GM19239 (cell line): ENCODE results near the gene GAD2.

Source experiments
- DNase-seq: peaks from one replicate; pipeline ENCODE4 v3.0.0; 2011; ENCODE audit warnings: low spot score; ENCODE audit not compliant: insufficient read length
- FAIRE-seq: peaks from 2 replicates; lab custom pipeline; 2011; peaks lifted over from hg19 to GRCh38; lab: Jason Lieb, UNC

Gene GAD2

DNA sequence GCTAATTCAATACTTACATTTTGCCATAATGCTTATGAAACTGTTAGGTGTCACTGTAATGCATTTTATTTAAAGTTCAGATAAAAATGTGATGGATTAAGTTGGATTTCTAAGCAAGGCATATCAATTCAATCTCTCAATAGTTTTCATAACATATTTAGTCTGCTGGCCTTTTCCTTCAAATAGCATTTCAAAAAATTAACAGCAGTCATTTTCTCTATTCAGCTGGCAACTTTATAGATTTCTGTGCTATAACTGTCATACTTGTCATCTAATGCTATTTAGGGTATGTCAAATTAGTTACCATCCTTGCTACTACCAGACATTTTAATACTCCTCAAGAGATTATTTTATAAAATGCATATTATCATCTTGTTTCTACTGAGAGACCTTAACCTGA is 4.3 kb downstream of the GAD2 start:
- FAIRE-seq (no peak), DNase-seq (no peak)

DNA sequence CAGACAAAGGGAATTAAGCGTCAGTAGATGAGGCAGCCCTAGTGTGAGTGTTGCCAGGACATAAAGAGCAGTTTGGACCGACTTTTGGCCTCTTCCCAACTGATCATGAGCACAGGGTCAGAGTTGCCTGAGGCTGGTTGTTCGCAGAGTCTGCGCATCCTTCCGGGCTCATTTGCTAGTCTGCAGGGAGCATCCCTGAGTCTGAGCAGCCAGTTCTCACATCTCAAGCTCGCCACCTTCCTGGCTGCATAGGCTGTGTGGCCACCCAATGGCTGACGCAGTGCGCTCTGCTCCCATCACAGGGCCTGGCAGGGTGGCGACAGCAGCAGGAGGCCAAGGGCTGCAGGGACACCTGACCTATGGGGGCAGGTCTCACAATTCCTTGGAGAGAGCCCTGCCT is 5.0 kb downstream of the GAD2 start:
- FAIRE-seq: no peak
- no peak for DNase-seq

DNA sequence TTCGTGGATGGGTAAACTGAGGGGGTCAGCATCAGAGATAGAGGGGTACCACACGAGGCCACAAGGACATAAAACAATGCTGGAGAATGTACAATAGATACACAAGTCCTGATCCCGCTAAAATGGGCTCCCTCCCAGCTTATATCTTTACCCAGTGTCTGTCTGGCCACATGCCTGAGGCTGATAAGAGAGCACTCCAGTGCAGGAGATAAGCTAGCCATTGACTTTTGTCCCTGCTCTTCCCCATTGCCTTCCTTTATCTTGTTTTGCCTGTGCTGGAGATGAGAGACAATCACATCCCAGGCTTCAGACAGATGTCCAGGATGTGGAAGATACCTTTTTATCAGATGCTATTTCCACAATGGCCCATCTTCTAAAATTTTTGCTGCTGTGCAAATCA is 6.0 kb downstream of the GAD2 start:
- no peak for DNase-seq

DNA sequence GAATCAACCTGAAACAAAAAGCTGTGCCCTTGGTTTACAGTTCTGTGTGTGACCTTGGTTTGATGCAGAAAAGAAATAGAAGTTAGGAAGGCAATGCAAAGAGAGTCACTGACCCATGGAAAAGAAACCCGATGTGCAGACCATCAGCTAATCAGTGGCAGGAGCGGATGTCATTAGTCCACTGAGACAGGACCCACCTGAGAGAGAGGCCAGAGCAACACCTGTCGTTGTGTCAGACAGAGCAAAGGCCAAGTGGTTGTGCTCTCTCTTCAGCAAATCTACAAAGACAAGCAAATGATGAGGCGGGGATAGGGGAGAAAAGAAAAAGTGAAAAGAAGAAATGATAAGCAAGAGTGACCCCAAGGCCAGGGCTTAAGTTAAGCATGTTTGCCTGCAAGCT is 8.7 kb downstream of the GAD2 start:
- FAIRE-seq: no peak
- DNase-seq: no peak

More for the DNA sequence above, 6.0 kb downstream of the GAD2 start:
- FAIRE-seq: no peak

GRCh38 chr10:26227786-26228185 is 11.2 kb downstream of the GAD2 start:
- FAIRE-seq: no peak

GRCh38 chr10:26232174-26232573 is 15.6 kb downstream of the GAD2 start:
- DNase-seq (no peak), FAIRE-seq (no peak)

More at GRCh38 chr10:26227786-26228185, 11.2 kb downstream of the GAD2 start:
- DNase-seq: no peak

- no peak for DNase-seq
- no peak for FAIRE-seq
These were observed 19.2 kb downstream of the GAD2 start for GRCh38 chr10:26235761-26236160.

DNA sequence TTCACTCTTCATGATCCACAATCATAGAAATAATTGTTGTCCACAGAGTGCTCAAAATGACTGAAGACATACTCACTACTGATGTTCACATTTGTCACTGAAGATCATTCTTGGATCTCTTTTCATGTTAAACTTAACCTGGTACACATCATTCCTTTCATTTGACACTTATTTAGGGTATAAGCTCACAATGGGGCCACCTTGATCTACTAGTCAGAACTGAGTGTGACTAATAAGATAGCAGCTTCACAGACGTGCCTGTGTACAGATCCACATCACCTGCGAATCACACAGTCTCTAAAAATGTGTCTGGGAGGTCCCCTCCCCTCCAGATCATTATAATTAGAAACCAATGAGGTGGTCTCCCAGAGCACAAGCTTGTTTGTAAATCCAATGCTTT is 21.8 kb downstream of the GAD2 start:
- FAIRE-seq (no peak), DNase-seq (no peak)

DNA sequence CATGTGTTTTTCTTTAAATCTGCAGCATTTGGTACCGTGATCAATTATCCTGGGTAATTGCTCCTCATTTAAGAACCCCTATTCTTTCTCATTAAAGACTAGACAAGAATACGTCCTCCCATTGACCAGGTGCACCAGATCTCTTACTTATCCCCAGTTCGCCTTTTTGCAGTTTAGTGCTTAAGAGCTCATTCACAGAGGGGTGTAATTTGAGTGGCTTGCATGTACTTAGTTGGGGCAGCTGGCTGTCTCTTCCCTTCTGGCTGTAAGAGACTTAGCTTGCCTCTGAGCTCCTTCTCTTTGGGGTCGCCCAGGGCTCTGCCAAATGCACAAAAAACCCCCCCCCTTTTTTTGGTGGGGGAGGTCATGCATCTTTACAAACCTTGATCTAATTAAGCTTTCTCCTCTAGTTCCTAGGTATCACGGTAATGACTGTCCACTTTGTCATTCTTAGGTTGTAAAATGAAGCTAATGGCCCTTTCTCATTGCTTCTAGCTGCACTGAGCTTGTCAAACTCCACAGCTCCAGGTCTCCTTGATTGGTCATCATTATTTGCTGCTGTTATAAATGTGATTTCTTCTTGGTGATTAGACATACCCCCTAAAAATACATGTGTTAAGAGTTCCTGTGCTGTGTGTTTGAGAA is 26.3 kb downstream of the GAD2 start:
- DNase-seq: no peak
- FAIRE-seq: no peak

DNA sequence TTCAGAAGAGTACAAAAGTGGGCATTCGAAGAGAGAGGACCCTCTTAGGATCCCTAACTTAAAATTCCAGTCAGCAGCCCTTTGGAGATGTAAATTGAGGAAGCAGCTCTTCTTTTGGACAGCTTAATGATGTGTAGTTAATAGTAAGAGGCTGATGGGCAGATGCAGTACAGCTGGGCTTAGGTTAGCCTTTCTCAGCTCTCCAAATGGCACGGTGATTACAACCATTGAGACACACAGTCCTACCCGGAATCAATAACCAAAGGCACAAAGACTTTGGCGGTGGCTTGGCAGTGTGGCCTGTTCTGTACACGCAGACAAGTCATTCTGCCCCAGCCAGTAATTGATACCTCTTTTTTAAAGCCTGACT is 26.8 kb downstream of the GAD2 start:
- FAIRE-seq: no peak
- no peak for DNase-seq

- DNase-seq: no peak
- no peak for FAIRE-seq
These were observed 33.1 kb downstream of the GAD2 start for GRCh38 chr10:26249681-26250080.

DNA sequence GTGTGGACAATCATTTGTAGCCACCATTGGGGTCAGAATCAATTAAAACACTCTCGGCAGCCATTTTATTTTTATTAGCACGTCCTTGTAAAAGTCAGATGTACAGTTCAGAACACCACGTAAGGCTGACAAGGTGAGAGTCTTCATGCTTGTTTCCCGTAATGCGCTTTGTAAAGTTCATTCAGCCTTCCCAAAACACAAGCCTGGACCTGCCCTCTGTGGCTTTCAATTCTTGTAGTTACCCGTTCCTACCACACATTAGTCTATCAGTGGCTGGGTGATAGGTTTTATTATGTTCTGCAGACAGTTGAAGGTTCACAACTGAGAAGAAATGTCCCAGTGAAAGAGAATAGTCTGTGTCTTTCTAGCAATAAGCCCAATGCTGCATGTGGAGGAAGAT is 35.4 kb downstream of the GAD2 start:
- FAIRE-seq (no peak), DNase-seq (no peak)

DNA sequence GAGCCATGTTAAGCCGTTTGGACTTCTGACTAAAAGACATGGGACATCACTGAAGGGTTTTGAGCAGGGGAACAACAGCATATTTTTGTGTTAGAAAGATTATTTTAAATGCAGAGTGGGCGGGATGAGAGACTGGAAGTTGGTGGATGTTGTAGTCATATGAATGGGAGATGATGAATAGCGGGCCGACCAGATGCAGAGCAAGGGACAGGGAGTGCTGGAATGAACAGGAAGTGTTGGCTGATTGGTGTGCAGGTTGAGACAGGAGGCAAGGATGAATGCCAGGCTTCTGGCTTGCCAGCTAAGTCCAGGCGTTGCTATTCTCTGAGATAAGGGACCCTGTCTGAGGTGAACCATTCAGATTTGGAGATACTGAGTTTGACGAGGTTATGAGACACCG is 38.0 kb downstream of the GAD2 start:
- FAIRE-seq (no peak), DNase-seq (no peak)

DNA sequence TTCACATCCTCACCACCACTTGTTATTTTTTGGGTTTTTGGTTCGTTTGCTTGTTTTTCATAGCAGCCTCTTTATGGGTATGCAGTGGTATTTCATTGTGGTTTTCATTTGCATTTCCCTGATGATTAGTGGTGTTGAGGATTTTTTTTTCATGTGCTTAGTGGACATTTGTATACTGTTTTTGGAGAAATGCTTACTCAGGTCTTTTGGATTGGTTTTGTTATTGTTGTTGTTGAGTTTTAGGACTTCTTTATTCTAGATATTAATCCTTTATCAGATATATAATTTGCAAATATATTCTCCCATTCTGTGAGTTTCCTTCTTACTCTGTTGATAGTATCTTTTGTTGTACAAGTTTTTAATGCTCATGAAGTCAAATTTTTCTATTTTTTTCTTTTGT is 42.8 kb downstream of the GAD2 start:
- no peak for FAIRE-seq
- DNase-seq: no peak

DNA sequence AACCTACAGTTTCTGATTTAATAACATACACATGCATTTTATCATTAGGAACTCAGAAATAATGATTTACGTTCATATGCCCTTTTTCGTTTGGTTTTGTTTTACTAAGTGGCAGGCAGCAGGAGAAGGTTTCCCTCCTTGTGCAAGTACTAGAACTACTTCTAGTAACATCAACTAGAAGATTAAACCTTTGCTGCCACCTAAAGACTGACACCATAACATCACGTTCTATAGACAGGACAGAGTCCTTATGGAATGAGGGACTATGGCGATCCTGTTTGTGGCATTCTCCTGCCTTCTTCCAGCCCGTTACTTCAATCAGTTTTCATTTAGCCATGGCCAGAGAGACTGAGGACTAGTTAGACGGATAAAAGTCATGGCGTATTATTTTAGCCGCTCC is 53.2 kb downstream of the GAD2 start:
- FAIRE-seq: no peak
- no peak for DNase-seq

DNA sequence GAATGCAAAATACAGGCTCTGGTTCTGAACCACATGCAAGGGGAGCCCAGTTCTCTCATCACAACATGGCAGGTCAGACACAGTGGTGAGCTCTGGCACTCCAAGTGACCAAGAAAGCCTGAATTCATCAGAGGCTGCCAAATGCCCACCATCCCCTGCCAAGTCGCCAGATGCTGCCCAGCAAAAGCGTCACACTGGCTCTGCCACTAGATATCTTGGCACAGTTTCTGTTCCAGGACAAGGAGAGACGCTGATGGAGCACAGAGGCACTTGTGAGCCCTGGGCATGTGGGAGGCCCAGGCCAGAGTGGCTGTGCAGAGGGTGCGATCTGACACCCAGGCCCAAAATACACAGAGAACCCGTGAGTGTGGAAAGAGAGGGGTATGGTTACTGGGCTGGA is 57.8 kb downstream of the GAD2 start:
- FAIRE-seq (no peak), DNase-seq (no peak)

- FAIRE-seq (no peak), DNase-seq (no peak)
These were observed 61.7 kb downstream of the GAD2 start for GRCh38 chr10:26278295-26278694.

GRCh38 chr10:26290236-26290635 is 73.7 kb downstream of the GAD2 start:
- no peak for FAIRE-seq
- no peak for DNase-seq

DNA sequence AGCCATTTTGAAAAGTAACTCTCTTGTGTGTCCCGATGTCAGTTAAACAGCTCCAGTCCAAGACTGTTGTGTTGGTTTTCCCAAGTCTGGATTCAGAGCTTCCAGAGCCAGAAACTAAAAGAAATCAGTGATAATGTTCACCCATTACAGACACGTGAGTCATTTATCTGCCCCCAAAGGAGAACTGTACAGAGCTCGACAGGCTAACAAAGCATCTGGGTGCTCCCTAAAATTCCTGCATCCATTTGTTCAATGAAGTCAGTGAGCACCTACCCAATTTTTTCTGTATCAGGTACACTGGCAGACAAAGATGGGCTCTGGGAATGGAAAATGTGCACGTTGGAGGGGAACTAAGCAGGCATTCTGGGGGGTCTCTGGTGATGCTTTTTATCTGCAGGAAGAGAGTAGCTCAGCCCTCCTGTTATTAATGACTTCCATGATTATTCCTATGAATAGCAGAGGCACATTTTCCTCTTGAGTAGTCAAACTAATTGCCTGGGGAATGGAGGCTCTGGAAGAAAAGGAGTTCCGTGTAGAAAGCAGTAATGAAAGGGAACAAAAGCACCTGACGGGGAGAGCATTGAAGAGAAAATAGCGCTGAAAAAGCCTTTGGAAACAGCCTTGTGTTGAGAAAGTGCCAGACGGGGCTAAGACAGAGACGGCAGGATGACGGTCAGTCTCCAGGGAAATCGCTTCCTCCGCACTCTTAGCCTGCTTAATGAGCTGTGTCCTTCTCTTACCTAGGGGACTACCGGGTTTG is 75.3 kb downstream of the GAD2 start:
- DNase-seq (no peak), FAIRE-seq (no peak)

DNA sequence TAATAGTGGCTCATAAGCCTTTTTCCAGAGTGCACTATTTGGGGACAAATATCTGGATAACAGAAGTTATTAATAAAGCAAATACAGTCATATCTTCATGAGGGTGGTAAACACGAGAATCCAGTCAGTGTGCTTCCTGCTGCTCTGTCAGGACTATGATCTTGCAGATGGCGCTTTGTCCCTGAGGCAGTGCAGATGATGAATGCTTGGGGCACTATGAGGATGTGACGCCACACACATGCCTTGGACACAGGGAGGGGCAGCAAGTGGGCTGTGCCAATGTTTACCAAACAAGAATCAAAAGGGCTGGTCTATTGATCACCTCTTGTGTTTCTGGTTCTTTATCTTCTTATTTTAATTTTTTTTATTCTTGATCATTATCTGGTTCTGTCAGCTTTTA is 79.8 kb downstream of the GAD2 start:
- DNase-seq (no peak), FAIRE-seq (no peak)

DNA sequence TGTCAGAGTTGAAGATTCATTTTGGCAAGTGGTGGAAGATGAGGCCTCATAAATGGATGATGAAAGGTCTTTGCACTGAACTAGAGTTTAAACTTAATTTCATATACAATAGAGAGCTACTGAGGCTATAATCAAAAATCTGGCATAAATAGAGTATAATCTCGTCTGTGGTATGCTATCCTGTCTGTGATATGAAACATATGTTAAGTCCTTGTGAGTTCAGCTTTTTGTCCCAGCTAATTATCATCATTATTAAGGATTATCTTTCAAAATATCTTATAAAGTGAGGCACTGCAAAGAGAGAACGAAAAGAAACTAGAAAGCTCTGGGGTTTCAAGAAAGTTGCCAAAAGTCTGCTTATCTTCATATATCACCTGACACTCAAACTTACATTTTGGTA is 83.4 kb downstream of the GAD2 start:
- no peak for FAIRE-seq

GRCh38 chr10:26303366-26303765 is 86.8 kb downstream of the GAD2 start:
- FAIRE-seq: no peak
- DNase-seq: no peak

More for the DNA sequence above, 83.4 kb downstream of the GAD2 start:
- no peak for DNase-seq
